Transverse colon (tissue), 3 donors: Measurements from ENCODE around the gene NNAT.

Source experiments
- CTCF ChIP-seq, 5 experiments: fragments of 200-600 bp in 3 of 5; fragments of 450-650 bp in 2 of 5; sonication (generic) in 3 of 5; IDR thresholded peaks; 1 replicate in 2 of 5; 2 replicates in 3 of 5; pipeline ENCODE4 v1.5.1; 2016 to 2017; ENCODE audit warnings: antibody characterized with exemption in 5 of 5, inconsistent platforms in 3 of 5, mild to moderate bottlenecking in 2 of 5, moderate library complexity in 1 of 5
- POLR2A ChIP-seq: fragments of 450-650 bp; IDR thresholded peaks from one replicate; pipeline ENCODE4 v1.6.1; 2016; ENCODE audit warnings: antibody characterized with exemption, mild to moderate bottlenecking, moderate library complexity

GRCh38 chr20:37494301-37494700, 26.7 kb upstream of the NNAT start:
- TF ChIP-seq POLR2A: no peak
- TF ChIP-seq CTCF (IDR thresholded peaks at IDR 0.05): no peak
